Smooth muscle cell of trachea (primary cell): ENCODE measurements around the gene SPRTN. TPM values are rescaled to one million over a fixed set of nuclear protein-coding genes. Genes with fewer than 3 reads are reported as not detected.

Experiments
- total RNA-seq: library from RNA; depleted of rRNA; stranded (reverse); fragments of >200 nt; gene quantifications from 2 replicates; pipeline ENCODE4 v1.2.1, GENCODE V29; 2014

The SPRTN gene
- 11.7 and 12.1 TPM in 2 replicates for total RNA-seq

GRCh38 chr1:231338270-231339128 is at the start of gene SPRTN:
SPRTN (plus strand) TSS chr1:231338293; CDS start chr1:231338384, 91 bp downstream.

GRCh38 chr1:231337472-231338269 is 422 bp upstream of the SPRTN start, which contains the start of gene EXOC8:
EXOC8 (minus strand) TSS chr1:231337852; CDS start chr1:231337745, 107 bp downstream.

Other genes with a start within 250 kb of the SPRTN start
- under 0.01 TPM in 1 of 2 replicates, not detected in the other for gene TRIM67, start 176.2 kb upstream of the SPRTN start, total RNA-seq
- 59.7 and 63.4 TPM in 2 replicates for gene GNPAT, start 97.1 kb upstream of the SPRTN start, total RNA-seq
- gene EXOC8, start 441 bp upstream of the SPRTN start, total RNA-seq, result 15.3 and 15.4 TPM in 2 replicates
- gene EGLN1, start 84.0 kb downstream of the SPRTN start, total RNA-seq, result 38.4 and 57.9 TPM in 2 replicates
- 32.1 and 52.8 TPM in 2 replicates for gene TSNAX, start 190.4 kb downstream of the SPRTN start, total RNA-seq